Right ventricle myocardium inferior (tissue), 1 donor: ENCODE results near the gene COPS7B. TPM values are rescaled to one million over a fixed set of nuclear protein-coding genes. Genes with fewer than 3 reads are reported as not detected.

ENCODE experiments used
- total RNA-seq: library from RNA; stranded (reverse); fragmentation: NEBNext Ultra II Directional; extraction: Animal tissue kit (Norgen Biotek cat#: 25700); gene quantifications from one replicate; pipeline ENCODE4 v1.2.1, GENCODE V29; 2021
- donor health status: DM: no; HTN: yes; CAD: no; lungs with severe emphysema.

Gene COPS7B
- total RNA-seq, 1 donor from 2014 or later: 19.8 TPM

Other genes starting within 250 kb of the COPS7B start
- gene TEX44, start 193.6 kb upstream of the COPS7B start, total RNA-seq: not detected
- 264 TPM for gene PTMA, start 77.9 kb upstream of the COPS7B start, total RNA-seq
- 14.5 TPM for gene PDE6D, start 5.2 kb upstream of the COPS7B start, total RNA-seq
- gene NPPC, start 140.0 kb downstream of the COPS7B start, total RNA-seq: 16.1 TPM
- 16.9 TPM for gene DIS3L2, start 175.3 kb downstream of the COPS7B start, total RNA-seq